GM19035 (cell line): ENCODE measurements around the gene HADH.
"Not testable (repeated sequence)": the region's sequence is repeated elsewhere in the genome, so short reads cannot be mapped to it uniquely, and the experiment has no call there.

Source experiments
- ATAC-seq: cut with Tn5 transposase; IDR thresholded peaks from one replicate; pipeline ENCODE4 v1.9.1; 2021; ENCODE audit not compliant: unreplicated experiment

The HADH gene

DNA sequence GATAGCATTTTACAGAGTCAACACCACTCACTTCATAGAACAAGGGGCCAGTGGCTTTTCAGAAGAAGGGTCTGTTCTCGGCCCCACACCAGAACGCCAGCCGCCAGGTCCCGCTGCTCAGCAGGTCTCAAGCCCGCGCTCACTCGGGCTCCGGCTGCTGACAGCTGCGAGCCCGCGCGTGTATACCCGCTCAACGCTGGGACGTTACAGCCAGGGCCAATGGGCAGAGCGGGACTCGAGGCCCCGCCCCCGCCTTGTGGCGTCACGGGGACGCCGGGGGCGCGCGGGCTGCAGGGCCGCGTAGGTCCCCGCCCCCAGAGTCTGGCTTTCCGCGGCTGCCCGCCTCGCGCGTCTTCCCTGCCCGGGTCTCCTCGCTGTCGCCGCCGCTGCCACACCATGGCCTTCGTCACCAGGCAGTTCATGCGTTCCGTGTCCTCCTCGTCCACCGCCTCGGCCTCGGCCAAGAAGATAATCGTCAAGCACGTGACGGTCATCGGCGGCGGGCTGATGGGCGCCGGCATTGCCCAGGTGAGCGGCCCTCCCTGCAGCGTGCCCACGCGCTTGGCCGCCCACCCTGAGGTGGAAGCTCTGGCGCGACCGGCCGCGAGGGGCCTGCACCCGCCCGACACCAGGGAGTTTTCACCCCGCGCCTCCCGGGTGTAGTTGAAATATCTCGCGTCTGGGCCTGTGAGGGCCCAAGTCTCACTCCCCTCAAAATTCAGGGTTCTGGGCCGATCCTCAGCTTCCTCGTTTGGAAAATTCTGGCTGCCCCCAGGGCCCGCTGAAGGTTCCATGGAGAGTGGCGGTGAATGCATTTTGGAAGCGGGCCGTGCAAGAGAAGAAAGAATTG is at the start of gene HADH:
Gene HADH (plus strand): TSS at position 353 of the 850 bp plus-strand sequence. CDS start 44 bp downstream, at position 397.
- peak; percentile 96 for ATAC-seq

DNA sequence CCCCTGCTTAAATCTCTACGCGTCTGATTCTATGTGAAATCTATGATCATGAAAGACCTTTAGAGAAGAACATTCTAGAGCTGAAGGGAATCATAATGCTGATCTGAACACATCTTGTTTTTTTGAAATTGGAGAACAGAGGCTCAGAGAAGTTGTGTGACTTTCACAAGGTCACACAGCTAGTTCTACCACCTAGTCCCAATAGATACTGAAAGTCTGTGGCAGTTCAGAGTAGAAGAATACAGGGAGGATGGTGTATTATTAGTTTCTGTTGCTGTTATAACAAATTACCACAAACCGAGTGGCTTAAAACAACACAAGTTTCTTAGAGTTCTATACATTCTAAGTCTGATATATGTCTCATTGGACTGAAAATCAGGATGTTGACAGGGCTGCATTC is 43.9 kb upstream of the HADH start:
- no peak for ATAC-seq

DNA sequence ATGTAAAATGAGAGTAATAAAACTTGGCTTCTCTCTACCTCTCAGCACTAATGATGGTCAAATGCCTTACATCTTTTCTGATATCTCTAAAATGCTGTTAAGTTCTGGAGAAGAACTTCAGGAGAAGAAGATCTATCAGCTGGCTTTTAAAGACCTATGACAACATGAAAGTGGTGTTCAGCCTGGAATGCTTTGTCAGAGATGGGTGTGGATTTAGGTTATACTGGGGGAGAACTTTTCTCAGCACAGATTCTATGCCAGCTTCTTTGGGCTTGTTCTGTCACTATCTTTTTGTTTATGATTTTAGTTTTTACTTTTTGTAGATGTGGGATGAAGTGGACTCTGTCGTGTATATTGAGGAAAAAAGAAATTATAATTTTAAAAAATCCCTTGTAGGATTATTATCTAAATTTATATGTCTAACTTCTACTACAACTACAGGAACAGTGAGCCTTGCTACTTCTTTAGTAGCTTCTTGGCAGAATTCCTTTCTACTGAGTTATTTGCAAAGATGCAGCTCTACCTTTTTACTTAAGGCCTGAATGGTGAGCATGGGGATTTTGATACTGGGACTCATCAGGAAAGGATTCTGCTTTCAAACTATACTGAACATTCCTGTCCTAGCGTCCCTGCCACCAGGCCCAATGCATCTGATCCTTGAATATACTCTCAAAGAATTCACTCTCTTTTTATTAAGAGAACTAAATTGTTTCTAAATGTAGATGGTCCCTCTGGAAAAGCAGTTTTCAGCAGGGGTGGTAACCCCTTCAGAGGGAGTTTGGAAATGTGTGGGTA is 38.7 kb upstream of the HADH start:
- no peak for ATAC-seq

DNA sequence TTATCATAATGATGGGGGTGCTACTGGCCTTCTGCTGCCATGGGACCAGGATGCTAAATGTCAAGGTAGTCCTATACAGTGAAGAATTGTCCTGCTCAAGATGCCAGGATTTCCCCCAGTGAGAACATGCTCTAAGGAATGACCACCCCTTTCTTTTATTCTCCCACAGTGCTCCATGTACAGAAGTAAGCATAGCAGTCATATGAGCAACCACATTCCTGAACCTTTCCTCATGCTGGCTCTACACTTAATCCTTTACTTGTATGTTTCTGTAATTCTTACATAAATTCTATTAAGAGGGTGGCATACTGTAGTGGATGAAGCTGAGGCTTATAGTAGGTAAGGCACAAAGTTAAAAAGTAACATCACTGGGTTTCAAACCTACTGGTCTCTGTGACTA is 38.1 kb upstream of the HADH start:
- ATAC-seq, result no peak

DNA sequence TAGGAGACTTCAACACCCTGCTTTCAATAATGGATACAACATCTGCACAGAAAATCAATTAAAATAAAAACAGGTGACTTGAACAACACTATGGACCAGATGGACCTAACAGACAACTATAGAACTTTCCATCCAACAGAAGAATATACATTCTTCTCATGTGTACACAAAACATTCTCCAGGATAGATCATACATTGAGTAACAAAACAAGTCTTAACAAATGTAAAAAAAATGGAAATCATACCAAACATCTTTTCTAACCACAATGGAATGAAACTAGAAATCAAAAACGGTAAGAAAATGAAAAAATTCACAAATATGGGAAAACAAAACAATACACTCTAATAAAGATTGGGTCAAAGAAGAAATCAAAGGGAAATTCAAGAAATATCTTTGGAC is 33.7 kb upstream of the HADH start:
- no peak for ATAC-seq

DNA sequence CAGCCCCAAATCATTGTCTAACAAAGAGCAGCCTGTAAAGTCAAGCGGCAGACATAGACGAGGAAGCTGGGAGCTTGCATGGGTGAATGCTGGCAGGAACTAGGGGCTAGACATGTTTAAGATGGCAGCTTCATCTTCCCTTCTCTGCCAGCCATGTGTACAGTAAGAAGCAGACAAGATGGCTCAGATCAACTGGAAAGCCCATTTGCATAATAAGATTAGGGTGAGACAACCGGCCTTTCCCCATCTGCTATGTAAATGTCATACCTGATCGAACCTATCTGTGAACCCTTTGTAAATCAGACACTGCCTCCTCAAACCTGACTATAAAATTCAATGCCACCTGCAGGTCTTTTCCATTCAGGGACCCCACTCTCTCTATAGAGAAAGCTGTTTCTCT is 22.8 kb upstream of the HADH start:
- ATAC-seq, result no peak

DNA sequence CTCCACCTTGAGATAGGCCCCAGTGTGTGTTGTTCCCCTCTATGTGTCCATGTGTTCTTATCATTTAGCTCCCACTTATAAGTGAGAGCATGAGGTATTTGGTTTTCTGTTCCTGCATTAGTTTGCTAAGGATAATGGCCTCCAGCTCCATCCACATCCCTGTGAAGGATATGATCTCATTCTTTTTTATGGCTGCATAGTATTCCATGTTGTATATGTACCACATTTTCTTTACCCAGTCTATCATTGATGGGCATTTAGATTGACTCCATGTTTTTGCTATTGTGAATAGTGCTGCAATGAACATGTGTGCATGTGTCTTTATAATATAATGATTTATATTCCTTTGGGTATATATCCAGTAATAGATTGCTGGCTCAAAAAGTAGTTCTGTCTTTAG is 22.2 kb upstream of the HADH start:
- not testable (repeated sequence) for ATAC-seq

DNA sequence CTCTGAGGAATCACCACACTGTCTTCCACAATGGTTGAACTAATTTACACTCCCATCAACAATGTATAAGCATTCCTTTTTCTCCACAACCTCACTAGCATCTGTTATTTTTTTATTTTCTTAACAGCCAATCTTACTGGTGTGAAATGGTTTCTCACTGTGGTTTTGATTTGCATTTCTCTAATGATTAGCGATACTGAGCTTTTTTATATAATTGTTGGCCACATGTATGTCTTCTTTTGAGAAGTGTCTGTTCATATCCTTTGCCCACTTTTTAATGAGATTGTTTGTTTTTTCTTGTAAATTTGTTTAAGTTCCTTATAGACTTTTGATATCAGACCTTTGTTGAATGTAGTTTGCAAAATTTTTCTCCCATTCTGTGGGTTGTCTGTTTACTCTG is 21.8 kb upstream of the HADH start:
- ATAC-seq, result not testable (repeated sequence)

DNA sequence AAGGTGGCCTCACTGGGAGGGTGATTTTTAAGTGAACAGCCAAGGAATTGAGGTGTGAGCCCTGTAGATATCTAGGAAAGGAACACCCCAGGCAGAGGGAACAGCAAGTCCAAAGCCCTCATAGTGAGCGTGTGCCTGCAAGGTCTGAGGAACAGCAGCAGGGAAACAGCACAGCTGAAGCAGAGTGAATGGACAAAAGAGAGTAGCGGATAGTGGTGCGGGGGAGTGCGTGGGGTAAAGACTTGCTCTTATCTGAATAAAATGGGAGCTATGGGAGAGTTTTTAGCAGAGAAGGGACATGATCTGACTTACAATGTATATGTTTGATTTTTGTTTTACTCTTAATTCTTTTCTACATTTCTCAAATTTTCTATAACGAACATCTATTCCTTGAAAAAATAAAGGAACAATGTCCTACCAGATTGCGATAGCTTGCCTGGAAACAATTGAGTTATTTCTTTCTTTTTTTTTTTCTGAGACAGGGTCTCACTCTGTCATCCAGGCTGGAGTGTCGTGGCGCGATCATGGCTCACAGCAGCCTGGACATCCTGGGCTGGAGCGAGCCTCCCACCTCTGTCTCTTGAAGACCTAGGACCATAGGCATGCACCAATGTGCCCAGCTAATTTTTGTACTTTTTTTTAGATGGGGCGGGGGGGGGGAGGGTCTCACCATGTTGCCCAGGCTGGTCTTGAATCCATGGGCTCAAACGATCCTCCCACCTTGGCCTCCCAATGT is 19.5 kb upstream of the HADH start:
- ATAC-seq, result no peak

DNA sequence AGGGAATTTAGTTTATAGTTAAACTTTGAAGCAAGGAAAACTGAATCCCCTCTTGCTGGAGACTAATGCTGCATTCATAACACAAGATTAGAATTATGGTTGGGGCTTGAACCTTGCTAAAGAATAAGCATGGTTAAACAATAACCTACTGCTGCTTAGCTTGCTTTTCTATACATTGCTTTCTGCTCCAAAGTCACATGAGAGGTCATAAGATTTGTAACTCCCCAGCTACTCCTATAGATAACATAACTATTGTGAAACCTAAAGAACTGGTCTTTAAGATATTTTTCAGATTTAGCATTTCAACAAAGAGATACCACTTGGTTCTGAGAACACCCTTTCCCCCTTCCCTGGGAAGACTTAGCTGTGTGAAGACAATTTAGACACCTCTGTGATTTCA is 17.1 kb upstream of the HADH start:
- ATAC-seq, result no peak

DNA sequence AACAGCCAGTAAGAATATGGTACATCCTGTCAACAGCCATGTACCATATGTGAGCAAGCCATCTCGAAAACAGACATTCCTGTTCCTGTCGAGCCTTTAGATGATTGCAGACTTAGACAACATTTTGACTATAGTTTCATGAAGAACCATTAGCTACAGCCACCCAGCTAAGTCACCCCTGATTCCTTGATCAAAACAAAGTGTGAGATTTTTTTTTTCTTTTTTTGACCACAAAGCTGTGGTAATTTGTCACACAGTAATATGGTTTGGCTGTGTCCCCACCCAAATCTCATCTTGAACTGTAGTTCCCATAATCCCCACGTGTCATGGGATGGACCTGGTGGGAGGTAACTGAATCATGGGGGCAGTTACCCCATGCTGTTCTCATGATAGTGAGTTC is 15.2 kb upstream of the HADH start:
- ATAC-seq, result no peak

DNA sequence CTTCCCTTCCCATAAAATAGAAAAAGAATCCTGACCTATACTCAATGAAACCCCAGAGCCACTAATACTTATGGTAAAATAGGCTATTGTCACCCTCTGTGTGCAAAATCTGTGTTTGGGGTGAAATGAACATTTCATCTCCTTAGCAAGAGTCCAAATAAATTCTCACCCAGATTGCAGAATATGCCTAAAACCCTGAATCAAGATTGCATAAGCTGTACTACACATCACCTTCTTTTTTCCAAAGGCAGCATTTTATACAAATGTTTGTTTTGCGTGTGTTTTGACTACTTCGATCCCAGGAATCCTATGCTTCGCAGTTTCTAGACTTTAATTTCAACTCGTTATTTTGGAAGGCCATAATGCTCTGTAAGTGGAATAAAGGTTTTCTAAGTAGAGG is 12.2 kb upstream of the HADH start:
- no peak for ATAC-seq

DNA sequence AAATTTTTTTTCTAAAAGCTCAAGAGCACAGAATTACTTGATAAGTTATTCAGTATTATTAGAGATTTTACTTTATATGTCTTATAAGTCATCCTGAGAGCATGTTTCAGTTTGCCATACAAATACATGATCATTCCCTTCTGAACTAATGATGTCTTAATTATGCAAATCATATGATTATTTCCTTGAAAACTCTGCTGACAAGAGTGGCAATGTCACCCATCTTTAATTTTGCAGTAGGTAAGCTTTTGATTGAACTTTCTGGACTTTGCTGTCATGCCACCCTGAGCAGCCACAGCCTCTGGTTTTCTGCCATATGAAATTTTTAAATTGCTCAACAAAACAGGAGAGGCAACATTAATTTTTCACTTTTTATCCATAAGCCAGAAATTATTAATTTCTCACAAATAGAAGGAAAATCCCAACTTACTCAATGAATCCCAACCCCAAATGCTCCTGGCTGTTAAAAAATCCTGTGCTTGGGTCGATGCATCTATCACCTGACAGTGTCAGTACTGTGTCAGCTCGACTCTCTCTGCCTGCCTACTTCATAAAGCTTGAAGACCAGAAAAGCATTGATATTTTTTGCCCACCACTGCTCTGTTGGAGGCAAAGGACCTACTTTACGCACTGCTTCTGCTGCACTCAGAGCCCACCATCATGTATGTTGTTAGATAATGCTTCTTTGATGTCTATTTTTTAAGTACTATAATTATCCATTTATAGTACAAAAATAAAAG is 11.6 kb upstream of the HADH start:
- ATAC-seq, result no peak

DNA sequence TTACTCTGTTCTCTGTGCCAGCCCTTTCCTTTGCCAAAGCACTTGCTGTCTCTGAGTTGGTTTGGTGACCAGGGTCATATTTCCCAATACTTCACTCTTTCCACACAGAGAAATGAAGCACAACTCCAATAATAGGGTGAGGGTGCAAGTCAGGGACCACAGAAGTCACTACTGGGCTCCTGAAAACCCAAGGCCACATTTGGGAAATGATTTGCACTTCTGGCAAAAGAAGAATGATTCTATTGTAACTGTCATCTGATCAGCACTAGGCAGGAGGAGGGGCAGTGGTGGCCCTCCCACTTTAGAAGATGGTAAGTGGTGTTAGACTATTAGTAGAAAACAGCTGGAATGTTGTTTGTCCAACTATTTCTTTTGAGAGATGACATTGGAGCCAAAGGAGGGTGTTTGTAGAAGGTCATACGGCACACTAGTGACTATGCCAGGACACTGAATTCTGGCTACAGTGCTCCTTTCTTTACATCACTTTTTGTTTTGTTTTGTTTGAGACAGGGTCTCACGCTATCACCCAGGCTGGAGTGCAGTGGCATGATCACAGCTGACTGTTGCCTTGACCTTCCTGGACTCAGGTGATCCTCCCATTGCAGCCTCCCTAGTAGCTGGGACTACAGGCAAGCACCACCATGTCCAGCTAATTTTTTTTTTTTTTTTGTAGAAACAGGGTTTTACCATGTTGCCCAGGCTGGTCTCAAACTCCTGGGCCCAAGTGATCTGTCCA is 10.8 kb upstream of the HADH start:
- no peak for ATAC-seq

DNA sequence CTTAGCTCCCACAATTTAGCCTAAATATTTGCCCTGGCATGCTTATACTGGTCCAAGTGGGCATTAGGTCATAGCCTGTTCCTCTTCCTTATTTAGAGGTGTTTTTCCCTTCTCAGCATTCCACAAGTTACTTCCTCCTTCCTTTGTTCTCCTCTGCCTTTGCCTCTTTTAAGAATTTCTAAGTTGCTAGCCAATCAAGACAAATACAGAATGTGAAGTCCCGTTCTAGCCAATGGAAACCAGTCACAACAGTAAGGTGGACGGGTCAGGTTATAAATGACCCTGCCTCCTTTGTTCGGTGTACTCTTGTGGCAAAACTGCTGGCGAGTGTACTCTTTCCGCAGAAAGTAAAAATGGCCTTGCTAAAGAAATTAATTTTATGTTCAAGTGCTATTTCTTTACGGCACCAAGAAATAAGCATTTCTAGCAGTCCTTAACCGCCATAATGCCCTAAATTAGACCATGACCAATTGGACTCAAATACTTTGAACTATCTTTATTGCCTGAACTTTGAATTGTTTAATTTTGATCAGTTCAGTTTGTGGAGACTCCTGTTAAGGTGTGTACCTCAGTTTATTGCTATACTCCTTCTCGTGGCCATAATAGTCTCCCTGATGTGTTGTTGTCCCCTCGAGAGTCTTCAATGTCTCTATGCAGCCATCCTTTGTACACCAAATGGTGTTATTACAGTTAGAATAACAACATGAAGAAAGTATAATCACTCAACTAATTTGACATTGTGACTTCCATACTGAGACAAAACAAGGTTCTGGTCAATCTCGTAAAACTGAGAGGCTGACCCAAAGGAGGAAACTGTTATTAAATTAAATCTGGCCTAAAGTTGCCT is 1.6 kb upstream of the HADH start:
- ATAC-seq, result no peak

DNA sequence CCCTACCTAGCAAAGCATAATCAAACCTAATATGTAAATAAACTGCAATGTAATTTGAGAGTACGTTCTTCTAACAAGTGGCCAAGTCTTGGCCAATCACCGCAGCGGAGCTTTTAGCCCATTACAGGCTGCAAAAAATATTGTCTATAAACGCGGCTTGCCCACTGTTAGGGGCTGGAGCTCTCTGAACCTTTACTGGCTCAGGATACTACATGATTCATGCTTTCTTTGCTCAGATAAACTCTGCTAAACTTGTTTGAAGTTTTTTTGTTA is 990 bp upstream of the HADH start:
- ATAC-seq, result no peak

DNA sequence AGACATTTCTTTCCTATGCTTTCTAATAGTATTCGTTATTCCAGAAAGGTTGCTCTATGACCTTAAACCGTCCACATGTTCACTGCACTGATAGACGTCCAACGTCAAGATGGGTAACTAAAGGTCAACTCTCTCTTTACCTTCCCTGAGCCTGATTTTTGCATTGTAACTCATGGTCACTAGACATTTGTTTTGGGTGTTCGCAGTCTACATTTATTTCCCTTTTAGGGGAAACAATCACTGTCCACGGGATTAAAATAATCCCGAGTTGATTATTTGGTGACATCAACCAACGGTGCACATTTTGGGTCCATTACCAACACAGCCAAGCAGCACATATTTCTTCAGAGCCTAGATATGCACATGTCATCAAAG is 540 bp upstream of the HADH start:
- ATAC-seq, result no peak

DNA sequence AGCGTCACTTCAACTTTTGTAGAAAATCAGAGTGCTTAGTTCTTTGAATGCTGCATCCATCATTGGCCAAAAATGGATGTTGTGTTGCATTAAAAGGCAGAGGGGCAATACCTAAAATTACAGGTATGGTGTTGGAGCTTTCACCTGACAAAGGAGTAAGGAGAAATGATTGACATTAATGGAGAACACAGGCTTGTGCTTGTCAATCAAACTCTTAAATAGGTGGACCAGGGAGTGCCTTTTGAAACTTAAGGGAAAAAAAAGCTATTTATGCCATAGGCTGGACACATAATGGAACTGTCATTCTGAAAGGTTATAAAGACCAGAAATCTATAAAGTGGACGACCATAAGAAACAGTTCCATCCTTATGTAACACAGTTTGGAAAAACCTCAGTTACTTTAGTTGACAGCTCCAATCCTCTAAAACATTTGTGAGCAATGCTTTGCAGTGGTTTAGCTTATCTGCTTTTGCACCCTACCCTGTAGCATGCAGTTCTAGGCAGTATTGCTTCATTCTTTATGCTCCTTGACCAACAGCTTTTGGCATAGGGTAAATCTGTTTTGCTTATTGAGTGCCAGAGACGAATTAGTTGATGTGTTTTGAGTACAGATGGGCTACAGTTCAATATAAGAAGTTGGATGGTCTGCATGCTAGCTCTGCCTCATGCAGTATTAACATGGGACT is 2.4 kb downstream of the HADH start:
- ATAC-seq, result no peak

DNA sequence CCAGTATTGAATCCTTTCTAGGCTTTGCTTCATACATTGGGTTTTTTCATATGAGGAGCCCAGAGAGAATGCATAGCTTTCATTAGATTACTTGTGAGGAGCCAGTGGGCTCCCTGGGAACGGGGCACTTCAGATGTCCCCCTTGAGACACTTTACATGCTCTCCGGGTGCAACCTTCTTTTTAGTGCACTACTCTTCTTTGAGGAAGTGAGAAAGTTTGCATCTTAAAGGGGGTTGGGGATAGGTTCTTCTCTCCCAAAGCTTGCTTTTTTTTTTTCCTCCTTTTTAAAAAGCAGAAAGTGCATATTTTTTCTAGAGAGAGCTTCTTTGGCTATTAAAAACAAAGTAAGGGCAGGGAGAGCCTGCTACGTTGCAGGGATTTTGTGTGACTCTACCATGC is 4.3 kb downstream of the HADH start:
- peak; percentile 21 for ATAC-seq
